H9 (cell line): ENCODE data around the gene PGF. TPM values are rescaled to one million over a fixed set of nuclear protein-coding genes. Genes with fewer than 3 reads are reported as not detected.

Experiments used
- DNase-seq: peaks from one replicate; pipeline ENCODE4 v3.0.0-alpha.2; 2017
- H2AFZ ChIP-seq: one replicate; pipeline ENCODE4 v1.6.1; 2013; ENCODE audit warnings: mild to moderate bottlenecking, low read length, control low read depth, moderate library complexity
- H2AK5ac ChIP-seq: 2 replicates; pipeline ENCODE4 v1.6.1; 2013; ENCODE audit warnings: low read length, control low read depth, mixed read lengths; ENCODE audit not compliant: insufficient read length
- H2BK120ac ChIP-seq: one replicate; pipeline ENCODE4 v1.6.1; 2013; ENCODE audit warnings: low read depth, mild to moderate bottlenecking, low read length, control low read depth, inconsistent platforms; ENCODE audit not compliant: poor library complexity, severe bottlenecking
- H2BK12ac ChIP-seq: 2 replicates; pipeline ENCODE4 v1.6.1; 2013; ENCODE audit warnings: low read length, control low read depth, mixed read lengths, low read depth; ENCODE audit not compliant: insufficient read length
- H2BK15ac ChIP-seq: 2 replicates; pipeline ENCODE4 v1.6.1; 2013; ENCODE audit warnings: low read depth, low read length, control low read depth
- H2BK20ac ChIP-seq: one replicate; pipeline ENCODE4 v1.6.1; 2013; ENCODE audit warnings: low read depth, mild to moderate bottlenecking, low read length, control low read depth, inconsistent platforms; ENCODE audit not compliant: poor library complexity, severe bottlenecking
- H2BK5ac ChIP-seq: 2 replicates; pipeline ENCODE4 v1.6.1; 2013; ENCODE audit warnings: low read length, control low read depth, mixed read lengths; ENCODE audit not compliant: insufficient read length
- H3K14ac ChIP-seq: 2 replicates; pipeline ENCODE4 v1.6.1; 2013; ENCODE audit warnings: low read length, control low read depth; ENCODE audit not compliant: insufficient read depth
- H3K18ac ChIP-seq: 2 replicates; pipeline ENCODE4 v1.6.1; 2013; ENCODE audit warnings: low read depth, mild to moderate bottlenecking, mixed read lengths, low read length, control low read depth; ENCODE audit not compliant: insufficient read length
- H3K23ac ChIP-seq: 2 replicates; pipeline ENCODE4 v1.6.1; 2013; ENCODE audit warnings: low read length, control low read depth, mixed read lengths, low read depth; ENCODE audit not compliant: insufficient read length
- H3K23me2 ChIP-seq: 2 replicates; pipeline ENCODE4 v1.6.1; 2013; ENCODE audit warnings: low read depth, mild to moderate bottlenecking, mixed read lengths, low read length, control low read depth; ENCODE audit not compliant: insufficient read length, poor library complexity, severe bottlenecking
- H3K27ac ChIP-seq: 2 replicates; pipeline ENCODE4 v1.5.1; 2013; ENCODE audit warnings: low read length, control low read depth, mixed read lengths, low read depth; ENCODE audit not compliant: insufficient read length
- H3K27me3 ChIP-seq: 2 replicates; pipeline ENCODE4 v1.6.1; 2013; ENCODE audit warnings: low read length, control low read depth, inconsistent platforms; ENCODE audit not compliant: insufficient read depth
- H3K4ac ChIP-seq: 2 replicates; pipeline ENCODE4 v1.6.1; 2013; ENCODE audit warnings: low read depth, mild to moderate bottlenecking, control low read depth, inconsistent platforms, low read length, moderate library complexity
- H3K4me1 ChIP-seq: 2 replicates; pipeline ENCODE4 v1.6.1; 2013; ENCODE audit warnings: low read length, control low read depth, inconsistent platforms; ENCODE audit not compliant: insufficient read depth
- H3K4me2 ChIP-seq: 2 replicates; pipeline ENCODE4 v1.6.1; 2013; ENCODE audit warnings: low read length, control low read depth, mixed read lengths; ENCODE audit not compliant: insufficient read length, insufficient read depth
- H3K56ac ChIP-seq: 2 replicates; pipeline ENCODE4 v1.6.1; 2013; ENCODE audit warnings: low read depth, mild to moderate bottlenecking, mixed read lengths, low read length, control low read depth; ENCODE audit not compliant: insufficient read length
- H3K79me1 ChIP-seq: 2 replicates; pipeline ENCODE4 v1.6.1; 2013; ENCODE audit warnings: low read depth, mild to moderate bottlenecking, moderate library complexity, low read length, control low read depth, inconsistent platforms; ENCODE audit not compliant: insufficient read depth, poor library complexity, severe bottlenecking
- H3K79me2 ChIP-seq: 2 replicates; pipeline ENCODE4 v1.6.1; 2013; ENCODE audit warnings: low read length, control low read depth, inconsistent platforms; ENCODE audit not compliant: insufficient read depth
- H3K9ac ChIP-seq: 2 replicates; pipeline ENCODE4 v1.6.1; 2013; ENCODE audit warnings: low read length, control low read depth, mixed read lengths; ENCODE audit not compliant: insufficient read length; ENCODE audit errors: extremely low read depth
- H3K9me3 ChIP-seq: one replicate; pipeline ENCODE4 v1.6.1; 2013; ENCODE audit warnings: low read depth, low read length, inconsistent platforms; ENCODE audit not compliant: control insufficient read depth
- H3T11ph ChIP-seq: one replicate; pipeline ENCODE4 v1.6.1; 2013; ENCODE audit warnings: mild to moderate bottlenecking, low read length, control low read depth, inconsistent platforms
- H4K20me1 ChIP-seq: one replicate; pipeline ENCODE4 v1.6.1; 2013; ENCODE audit not compliant: control insufficient read depth, insufficient read length, insufficient read depth
- H4K5ac ChIP-seq: 2 replicates; pipeline ENCODE4 v1.6.1; 2013; ENCODE audit warnings: low read depth, mild to moderate bottlenecking, mixed read lengths, low read length, control low read depth; ENCODE audit not compliant: insufficient read length
- H4K8ac ChIP-seq: replicated peaks from 2 replicates; pipeline ENCODE4 v1.6.1; 2013; ENCODE audit warnings: low read length, control low read depth, mixed read lengths, low read depth; ENCODE audit not compliant: insufficient read length
- H4K91ac ChIP-seq: 2 replicates; pipeline ENCODE4 v1.6.1; 2013; ENCODE audit warnings: low read depth, mild to moderate bottlenecking, moderate library complexity, mixed read lengths, low read length, control low read depth; ENCODE audit not compliant: insufficient read length
- H3K27ac Mint-ChIP-seq, 3 experiments: 2 replicates in 2 of 3; 3 replicates in 1 of 3; pipeline ENCODE4 v1.8.0; 2020 to 2021; ENCODE audit warnings: mixed read lengths in 3 of 3, mild to moderate bottlenecking in 1 of 3, moderate library complexity in 1 of 3
- H3K27me3 Mint-ChIP-seq: 2 replicates; pipeline ENCODE4 v1.8.0; 2021; ENCODE audit warnings: low read depth, mild to moderate bottlenecking, moderate library complexity, mixed read lengths
- H3K36me3 Mint-ChIP-seq, 3 experiments: 2 replicates in 2 of 3; 3 replicates in 1 of 3; pipeline ENCODE4 v1.8.0; 2020 to 2021; ENCODE audit warnings: low read depth in 3 of 3, mixed read lengths in 3 of 3; ENCODE audit not compliant: insufficient read depth in 1 of 3
- H3K4me1 Mint-ChIP-seq, 2 experiments: 2 replicates each; pipeline ENCODE4 v1.8.0; 2020; ENCODE audit warnings: mixed read lengths in 2 of 2
- H3K4me3 Mint-ChIP-seq, 2 experiments: 2 replicates in 1 of 2; 3 replicates in 1 of 2; pipeline ENCODE4 v1.8.0; 2020 to 2021; ENCODE audit warnings: mild to moderate bottlenecking in 2 of 2, mixed read lengths in 2 of 2, moderate library complexity in 1 of 2
- H3K9me3 Mint-ChIP-seq, 2 experiments: 2 replicates in 1 of 2; 3 replicates in 1 of 2; pipeline ENCODE4 v1.8.0; 2020; ENCODE audit warnings: mild to moderate bottlenecking in 2 of 2, mixed read lengths in 2 of 2, moderate library complexity in 1 of 2
- WGBS: extraction: QIAGEN DNeasy Blood & Tissue Kit; methylation state at CpG from one replicate; pipeline ENCODE4 v1.1.7; 2013; ENCODE audit warnings: missing lambda C conversion rate, low lambda C conversion rate, mixed read lengths; ENCODE audit not compliant: insufficient read length; ENCODE audit errors: extremely low coverage; 5-methylcytosine and 5-hydroxymethylcytosine counted together
- total RNA-seq: library from RNA; stranded (reverse); gene quantifications from 2 replicates; pipeline ENCODE4 v1.2.1, GENCODE V29; 2021
- TF ChIP-seq, protein P1 (sequence below): fragments of 200-600 bp; sonication (generic); conservative IDR thresholded peaks from 3 replicates; pipeline ENCODE4 v1.8.0; 2021; ENCODE audit warnings: antibody characterized with exemption, mild to moderate bottlenecking

PGF gene
- total RNA-seq, 1 experiment from 2014 or later: 2.3 TPM

DNA sequence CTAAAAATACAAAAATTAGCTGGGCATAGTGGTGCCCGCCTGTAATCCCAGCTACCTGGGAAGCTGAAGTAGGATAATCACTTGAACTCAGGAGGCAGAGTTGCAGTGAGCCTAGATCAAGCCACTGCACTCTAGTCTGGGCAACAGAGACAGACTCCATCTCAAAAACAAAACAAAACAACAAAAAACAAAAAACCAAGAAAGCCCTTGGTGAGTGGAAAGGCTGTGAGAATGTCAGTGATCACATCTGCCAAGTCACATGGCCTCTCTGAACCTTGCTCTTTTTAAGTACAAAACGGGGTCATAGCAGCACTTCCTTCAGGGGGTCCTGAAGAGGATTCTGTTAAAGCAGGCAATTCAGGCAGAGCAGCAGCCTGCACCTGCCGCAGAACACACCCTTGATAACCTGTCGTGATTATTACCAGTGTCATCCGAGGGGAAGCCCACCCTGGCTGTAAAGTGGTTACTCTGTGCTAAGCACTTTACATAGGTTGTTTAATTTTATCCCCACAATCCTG lies 41.9 kb downstream of the PGF start:
- Histone ChIP-seq H3K27ac (no peak overlapping the region), H3K56ac (no peak overlapping the region), H3K79me1 (no peaks in the 10 kb centered on the region), H3K79me2 (no peaks in the 10 kb centered on the region), H3K4me1 (no peaks in the 10 kb centered on the region; the same call in 1 of the 2 replicates), H3K14ac (no peak overlapping the region), H4K8ac (no peak overlapping the region), H3K23me2 (no peaks in the 10 kb centered on the region), H2BK5ac (no peak overlapping the region), H2AK5ac (no peak overlapping the region), H2BK120ac (no peak overlapping the region), H3K4ac (no peak overlapping the region), H4K91ac (no peak overlapping the region), H3K9ac (no peak overlapping the region), H2BK12ac (no peak overlapping the region), H3K18ac (no peak overlapping the region), H2BK20ac (no peak overlapping the region), H4K5ac (no peak overlapping the region), H2BK15ac (no peak overlapping the region), H3K9me3 (no peaks in the 10 kb centered on the region), H3T11ph (no peak overlapping the region), H4K20me1 (no peaks in the 10 kb centered on the region), H3K23ac (no peak overlapping the region), H3K27me3 (no peaks in the 10 kb centered on the region), H3K4me2 (no peak overlapping the region), H2AFZ (no peak overlapping the region)
- Mint-ChIP-seq H3K36me3 (peaks cover 0 to 1% (median 0%) of the 10 kb centered on the region in 3 experiments; a peak in 3 of 7 replicates), H3K27me3 (no peaks in the 10 kb centered on the region), H3K27ac (no peak overlapping the region), H3K9me3 (no peaks in the 10 kb centered on the region), H3K4me1 (peaks cover 0 to 6% of the 10 kb centered on the region in 2 experiments; a peak in 2 of 4 replicates), H3K4me3 (no peak overlapping the region)
- WGBS: no CpG with 5 or more reads among the region's 5 CpGs
- DNase-seq: no peak
- TF ChIP-seq, protein P1, sequence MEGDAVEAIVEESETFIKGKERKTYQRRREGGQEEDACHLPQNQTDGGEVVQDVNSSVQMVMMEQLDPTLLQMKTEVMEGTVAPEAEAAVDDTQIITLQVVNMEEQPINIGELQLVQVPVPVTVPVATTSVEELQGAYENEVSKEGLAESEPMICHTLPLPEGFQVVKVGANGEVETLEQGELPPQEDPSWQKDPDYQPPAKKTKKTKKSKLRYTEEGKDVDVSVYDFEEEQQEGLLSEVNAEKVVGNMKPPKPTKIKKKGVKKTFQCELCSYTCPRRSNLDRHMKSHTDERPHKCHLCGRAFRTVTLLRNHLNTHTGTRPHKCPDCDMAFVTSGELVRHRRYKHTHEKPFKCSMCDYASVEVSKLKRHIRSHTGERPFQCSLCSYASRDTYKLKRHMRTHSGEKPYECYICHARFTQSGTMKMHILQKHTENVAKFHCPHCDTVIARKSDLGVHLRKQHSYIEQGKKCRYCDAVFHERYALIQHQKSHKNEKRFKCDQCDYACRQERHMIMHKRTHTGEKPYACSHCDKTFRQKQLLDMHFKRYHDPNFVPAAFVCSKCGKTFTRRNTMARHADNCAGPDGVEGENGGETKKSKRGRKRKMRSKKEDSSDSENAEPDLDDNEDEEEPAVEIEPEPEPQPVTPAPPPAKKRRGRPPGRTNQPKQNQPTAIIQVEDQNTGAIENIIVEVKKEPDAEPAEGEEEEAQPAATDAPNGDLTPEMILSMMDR: no peak
